Measurements from ENCODE around the gene TREX2. TPM values are rescaled to one million over a fixed set of nuclear protein-coding genes. Genes with fewer than 3 reads are reported as not detected.

The TREX2 gene
- polyA plus RNA-seq, 1 of the 3 experiments (the other 2 are of a cell fraction), result 0.76 TPM

DNA sequence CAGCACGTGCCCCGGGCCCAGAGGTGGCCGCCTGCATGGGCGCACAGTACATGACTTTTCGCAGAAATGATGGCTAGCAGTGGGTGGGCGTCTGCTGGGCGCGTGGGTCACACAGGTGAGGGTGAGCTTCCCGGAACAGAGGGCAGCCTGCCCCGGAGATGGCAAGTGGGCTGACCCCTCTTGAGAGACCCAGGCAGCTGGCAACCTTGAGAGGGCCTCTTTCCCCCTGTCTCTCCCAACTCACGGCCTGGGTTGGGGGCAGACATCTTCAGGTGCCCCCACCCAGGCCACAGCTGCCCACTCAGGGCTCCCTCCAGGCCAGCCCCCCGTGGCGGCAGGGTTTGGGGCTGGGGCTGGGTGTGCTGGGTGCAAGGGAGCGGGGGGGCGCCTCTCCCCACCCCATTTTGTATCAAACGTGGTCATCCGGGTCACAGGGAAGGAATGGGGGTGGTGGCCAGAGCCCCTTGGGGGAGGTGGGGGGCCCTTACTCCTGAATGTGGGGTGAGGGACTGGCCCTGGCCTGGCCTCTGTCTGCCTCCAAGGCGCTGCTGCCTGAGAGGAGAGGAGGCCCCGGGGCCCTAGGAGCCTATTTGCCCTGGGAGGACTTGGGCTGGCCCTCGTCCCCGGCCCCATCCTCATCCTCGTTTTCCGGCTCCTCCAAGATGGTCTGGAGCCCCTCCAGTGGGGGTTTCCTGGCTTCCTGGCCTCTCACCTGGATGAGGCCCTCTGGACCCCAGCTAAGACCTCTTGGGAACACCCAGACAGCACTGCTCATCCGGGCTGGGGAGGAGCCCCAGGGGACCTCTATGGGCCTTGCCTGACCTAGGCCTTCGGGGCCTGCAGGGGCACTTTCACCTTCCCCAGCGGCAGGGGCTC lies 49.3 kb downstream of the TREX2 start:
- no peaks in the 10 kb centered on the region for H3K36me3 ChIP-seq (replicated peaks in 1 of 2; ENCODE audit: control insufficient read depth in 1 of 2, insufficient read depth in 2 of 2, low read length in 1 of 2)
- no peaks in the 10 kb centered on the region for H3K9me2 ChIP-seq
- no peaks in the 10 kb centered on the region for H3K9me3 ChIP-seq
- ChIA-PET POLR2A (no interaction called here), CTCF (no interaction called here)
- H3K4me3 ChIP-seq (ENCODE audit: low read depth in 2 of 2, low read length in 1 of 2), result no peak overlapping the region
- H3K4me2 ChIP-seq, result no peak overlapping the region
- H3K9ac ChIP-seq, result no peak overlapping the region
- H3F3A ChIP-seq (replicated peaks; ENCODE audit: insufficient read depth), result no peaks in the 10 kb centered on the region
- H3K4me1 ChIP-seq (ENCODE audit: control insufficient read depth in 1 of 2, insufficient read depth in 2 of 2, low read depth in 1 of 2, low read length in 1 of 2), result no peaks in the 10 kb centered on the region
- no peaks in the 10 kb centered on the region for H4K20me1 ChIP-seq (ENCODE audit: insufficient read depth)
- no peak for TF ChIP-seq USF2 (IDR thresholded peaks at IDR 0.05; ENCODE audit: borderline replicate concordance, low read depth, low read length)
- no peak for TF ChIP-seq TAF1 (IDR thresholded peaks at IDR 0.05; ENCODE audit: borderline replicate concordance, low read depth, low read length)
- no peak for TF ChIP-seq CHD2 (IDR thresholded peaks at IDR 0.05; ENCODE audit: low read length, partially characterized antibody)
- TF ChIP-seq SIN3A (IDR thresholded peaks at IDR 0.05; ENCODE audit: borderline replicate concordance, low read depth, low read length), result no peak
- no peak for TF ChIP-seq GATA2 (CRISPR knock-in tag; IDR thresholded peaks at IDR 0.05)
- no peak for TF ChIP-seq NRF1 (IDR thresholded peaks at IDR 0.05; ENCODE audit: low read depth, low read length)
- TF ChIP-seq, protein P1, sequence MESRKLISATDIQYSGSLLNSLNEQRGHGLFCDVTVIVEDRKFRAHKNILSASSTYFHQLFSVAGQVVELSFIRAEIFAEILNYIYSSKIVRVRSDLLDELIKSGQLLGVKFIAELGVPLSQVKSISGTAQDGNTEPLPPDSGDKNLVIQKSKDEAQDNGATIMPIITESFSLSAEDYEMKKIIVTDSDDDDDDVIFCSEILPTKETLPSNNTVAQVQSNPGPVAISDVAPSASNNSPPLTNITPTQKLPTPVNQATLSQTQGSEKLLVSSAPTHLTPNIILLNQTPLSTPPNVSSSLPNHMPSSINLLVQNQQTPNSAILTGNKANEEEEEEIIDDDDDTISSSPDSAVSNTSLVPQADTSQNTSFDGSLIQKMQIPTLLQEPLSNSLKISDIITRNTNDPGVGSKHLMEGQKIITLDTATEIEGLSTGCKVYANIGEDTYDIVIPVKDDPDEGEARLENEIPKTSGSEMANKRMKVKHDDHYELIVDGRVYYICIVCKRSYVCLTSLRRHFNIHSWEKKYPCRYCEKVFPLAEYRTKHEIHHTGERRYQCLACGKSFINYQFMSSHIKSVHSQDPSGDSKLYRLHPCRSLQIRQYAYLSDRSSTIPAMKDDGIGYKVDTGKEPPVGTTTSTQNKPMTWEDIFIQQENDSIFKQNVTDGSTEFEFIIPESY (IDR thresholded peaks at IDR 0.05; ENCODE audit: borderline replicate concordance, low read depth), result no peak
- TF ChIP-seq JUND (IDR thresholded peaks at IDR 0.05), result no peak
- TF ChIP-seq RFX5 (IDR thresholded peaks at IDR 0.05; ENCODE audit: low read length), result no peak
- TF ChIP-seq ELF1 (IDR thresholded peaks at IDR 0.05), result no peak
- peaks cover 21% of the 10 kb centered on the region for H3K27me3 ChIP-seq (ENCODE audit: insufficient read depth)
- no peaks in the 10 kb centered on the region for H3K79me2 ChIP-seq (ENCODE audit: insufficient read depth)
- H2AFZ ChIP-seq (ENCODE audit: low read depth), result no peak overlapping the region
- WGBS (ENCODE audit: low lambda C conversion rate), result 17% methylated on average over 2 of the region's 26 CpGs
- H3K27ac ChIP-seq (ENCODE audit: low read depth in 2 of 2, low read length in 1 of 2), result no peak overlapping the region
- no peak for DNase-seq

- H3K9ac ChIP-seq, result no peak overlapping the region
- CTCF ChIA-PET, result no interaction called here
- TF ChIP-seq MAX (IDR thresholded peaks at IDR 0.05; ENCODE audit: low read depth) (no peak), FOSL2 (IDR thresholded peaks at IDR 0.05; ENCODE audit: borderline replicate concordance, low read depth) (no peak), MEF2A (IDR thresholded peaks at IDR 0.05; ENCODE audit: borderline replicate concordance, low read depth) (no peak), REST (IDR thresholded peaks at IDR 0.05; ENCODE audit: low read depth, low read length) (no peak), YY1 (IDR thresholded peaks at IDR 0.05; ENCODE audit: low read depth) (no peak), SMC3 (IDR thresholded peaks at IDR 0.05; ENCODE audit: low read depth, low read length) (no peak), GABPA (IDR thresholded peaks at IDR 0.05; ENCODE audit: low read depth) (no peak), TAF1 (IDR thresholded peaks at IDR 0.05; ENCODE audit: borderline replicate concordance, low read depth, low read length) (no peak)
- TF ChIP-seq, protein P1 (IDR thresholded peaks at IDR 0.05; ENCODE audit: borderline replicate concordance, low read depth), result no peak
Observed at GRCh38 chrX:153395613-153396319, 50.1 kb downstream of the TREX2 start.

More at GRCh38 chrX:153395613-153396319, 50.1 kb downstream of the TREX2 start:
- Histone ChIP-seq H3F3A (replicated peaks; ENCODE audit: insufficient read depth) (peaks cover 3% of the 10 kb centered on the region), H3K4me1 (ENCODE audit: control insufficient read depth in 1 of 2, insufficient read depth in 2 of 2, low read depth in 1 of 2, low read length in 1 of 2) (no peaks in the 10 kb centered on the region), H3K27me3 (ENCODE audit: insufficient read depth) (peaks cover 21% of the 10 kb centered on the region), H3K9me2 (no peaks in the 10 kb centered on the region), H2AFZ (ENCODE audit: low read depth) (no peak overlapping the region), H3K36me3 (replicated peaks in 1 of 2; ENCODE audit: control insufficient read depth in 1 of 2, insufficient read depth in 2 of 2, low read length in 1 of 2) (no peaks in the 10 kb centered on the region), H3K4me3 (ENCODE audit: low read depth in 2 of 2, low read length in 1 of 2) (no peak overlapping the region), H4K20me1 (ENCODE audit: insufficient read depth) (no peaks in the 10 kb centered on the region), H3K79me2 (ENCODE audit: insufficient read depth) (no peaks in the 10 kb centered on the region), H3K27ac (ENCODE audit: low read depth in 2 of 2, low read length in 1 of 2) (no peak overlapping the region), H3K4me2 (no peak overlapping the region), H3K9me3 (no peaks in the 10 kb centered on the region)
- DNase-seq, result no peak
- POLR2A ChIA-PET, result no interaction called here
- 42% methylated on average over 10 of the region's 26 CpGs for WGBS (ENCODE audit: low lambda C conversion rate)
